K562 (cell line): ENCODE results near the gene RIPOR2. TPM values are rescaled to one million over a fixed set of nuclear protein-coding genes. Genes with fewer than 3 reads are reported as not detected.

Experiments
- ATAC-seq: fragments of 200-7000 bp; cut with Tn5 transposase; 3 replicates; pipeline ENCODE4 v1.9.1; 2020; ENCODE audit warnings: moderate library complexity
- BruUV-seq: library from RNA; stranded (reverse); fragments of 400-500 nt; replicated peaks from 2 replicates; lab custom pipeline; 2021; lab: Mats Ljungman, UMichigan
- CTCF ChIA-PET: fragments of 300-600 bp; formaldehyde crosslinking; extraction: SDS; loops from one replicate; lab custom pipeline; 2021; ENCODE audit warnings: low intra/inter-chr PET ratio; lab: Yijun Ruan, JAX
- POLR2A ChIA-PET: fragments of 300-600, 350-650 bp; sonication (Branson Sonifier 250); formaldehyde crosslinking; extraction: SDS; loops from one replicate; lab custom pipeline; 2021; ENCODE audit warnings: antibody characterized with exemption, inconsistent platforms; lab: Yijun Ruan, JAX
- DNase-seq, 4 experiments: peaks; one replicate each; pipeline versions ENCODE4 v3.0.0 to v3.0.0-alpha.2; 2011 to 2018; ENCODE audit warnings: low spot score in 3 of 4, mixed read lengths in 3 of 4; ENCODE audit errors: extremely low read depth in 1 of 4
- FAIRE-seq: peaks from 2 replicates; lab custom pipeline; 2011; peaks lifted over from hg19 to GRCh38; lab: Jason Lieb, UNC
- H2AFZ ChIP-seq: 2 replicates; pipeline ENCODE4 v1.6.0; 2011; ENCODE audit warnings: low read depth, low read length, control low read depth, inconsistent platforms
- H3K27ac ChIP-seq: fragments of 200-600 bp; 3 replicates; pipeline ENCODE4 v1.8.0; 2011; ENCODE audit warnings: low read depth, mild to moderate bottlenecking, control low read depth, inconsistent platforms, low read length, moderate library complexity, mixed read lengths; ENCODE audit errors: extremely low read depth
- H3K27me3 ChIP-seq, 2 experiments: fragments of 300-600 bp in 1 of 2; 2 replicates in 1 of 2; 3 replicates in 1 of 2; pipeline versions ENCODE4 v1.6.0 to v1.8.0; 2011; ENCODE audit warnings: inconsistent platforms in 2 of 2, low read length in 2 of 2, mild to moderate bottlenecking in 1 of 2, mixed read lengths in 1 of 2, moderate library complexity in 1 of 2; ENCODE audit not compliant: control insufficient read depth in 2 of 2, insufficient read depth in 2 of 2
- H3K36me3 ChIP-seq: fragments of 300-600 bp; 3 replicates; pipeline ENCODE4 v1.8.0; 2011; ENCODE audit warnings: mild to moderate bottlenecking, low read length, inconsistent platforms; ENCODE audit not compliant: control insufficient read depth, insufficient read depth
- H3K4me1 ChIP-seq, 2 experiments: fragments of 200-600 bp in 1 of 2; replicated peaks in 1 of 2; 2 replicates in 1 of 2; 3 replicates in 1 of 2; pipeline versions ENCODE4 v1.5.1 to v1.8.0; 2011; ENCODE audit warnings: inconsistent platforms in 2 of 2, low read length in 2 of 2, mild to moderate bottlenecking in 1 of 2, mixed read lengths in 1 of 2, moderate library complexity in 1 of 2; ENCODE audit not compliant: control insufficient read depth in 2 of 2, insufficient read depth in 2 of 2
- H3K4me2 ChIP-seq: 2 replicates; pipeline ENCODE4 v1.6.1; 2011; ENCODE audit warnings: low read length, control low read depth, inconsistent platforms, mixed read lengths; ENCODE audit not compliant: insufficient read depth
- H3K4me3 ChIP-seq: fragments of 200-600 bp; sonication (generic), shearing (Covaris generic); 2 replicates; pipeline ENCODE4 v1.5.1; 2016; ENCODE audit warnings: control low read depth, inconsistent platforms
- H3K79me2 ChIP-seq: fragments of 200-600 bp; 3 replicates; pipeline ENCODE4 v1.8.0; 2011; ENCODE audit warnings: low read length, inconsistent platforms; ENCODE audit not compliant: control insufficient read depth, insufficient read depth
- H3K9ac ChIP-seq, 2 experiments: 2 replicates each; pipeline versions ENCODE4 v1.6.0 to v1.6.1; 2011; ENCODE audit warnings: low read depth in 2 of 2, low read length in 2 of 2, control low read depth in 1 of 2, inconsistent platforms in 1 of 2, mild to moderate bottlenecking in 1 of 2, mixed read lengths in 1 of 2; ENCODE audit not compliant: insufficient read depth in 1 of 2
- H3K9me1 ChIP-seq: one replicate; pipeline ENCODE4 v1.6.0; 2011; ENCODE audit warnings: inconsistent platforms, mild to moderate bottlenecking, low read length, moderate library complexity; ENCODE audit not compliant: control insufficient read depth, insufficient read depth
- H3K9me3 ChIP-seq: replicated peaks from 2 replicates; pipeline ENCODE4 v1.5.1; 2011; ENCODE audit warnings: low read depth, low read length, inconsistent platforms; ENCODE audit not compliant: control insufficient read depth, insufficient read depth
- H4K20me1 ChIP-seq: replicated peaks from 2 replicates; pipeline ENCODE4 v1.6.1; 2011; ENCODE audit warnings: low read length, inconsistent platforms, mixed read lengths; ENCODE audit not compliant: control insufficient read depth, insufficient read depth
- HOMEZ ChIP-seq: fragments of 250-450 bp; sonication (Bioruptor Pico); IDR thresholded peaks from 2 replicates; pipeline ENCODE4 v1.4.0; 2020; ENCODE audit warnings: mild to moderate bottlenecking, moderate library complexity
- MBD1 ChIP-seq: fragments of 250-450 bp; sonication (Bioruptor Pico); IDR thresholded peaks from 2 replicates; pipeline ENCODE4 v1.8.0; 2022; ENCODE audit warnings: inconsistent platforms
- SMARCC2 ChIP-seq: fragments of 450-650 bp; IDR thresholded peaks from 2 replicates; pipeline ENCODE4 v1.6.1; 2017; ENCODE audit warnings: antibody characterized with exemption, moderate library complexity, mild to moderate bottlenecking, low read depth
- SMC3 ChIP-seq: conservative IDR thresholded peaks from 2 replicates; pipeline ENCODE4 v1.6.1; 2011; ENCODE audit warnings: low read depth, low read length, improper control_type of control experiment; ENCODE audit not compliant: insufficient read depth
- TCF7L2 ChIP-seq: fragments of 150-350 bp; IDR thresholded peaks from 2 replicates; pipeline ENCODE4 v1.6.1; 2016; ENCODE audit warnings: low read depth, mild to moderate bottlenecking, low read length, moderate library complexity
- TEAD1 ChIP-seq, 2 experiments: fragments of 450-650 bp in 1 of 2; sonication (generic) in 1 of 2; formaldehyde crosslinking; IDR thresholded peaks; 2 replicates each; pipeline versions ENCODE4 v1.4.0 to v1.8.0; 2020 to 2022; ENCODE audit warnings: mild to moderate bottlenecking in 2 of 2, missing genetic modification reagents in 1 of 2
- ZNF146 ChIP-seq: IDR thresholded peaks from one replicate; pipeline ENCODE4 v1.6.1; 2018; ENCODE audit warnings: missing compliant biosample characterization; ENCODE audit not compliant: unreplicated experiment
- ZNF24 ChIP-seq: fragments of 450-650 bp; IDR thresholded peaks from 2 replicates; pipeline ENCODE4 v1.6.1; 2016
- WGBS: fragments of 100-300 bp; shearing (Covaris generic); methylation state at CpG from one replicate; pipeline ENCODE4 v1.1.6; 2016; ENCODE audit warnings: low coverage, mixed read lengths; ENCODE audit not compliant: insufficient coverage; ENCODE audit errors: missing lambda C conversion rate; 5-methylcytosine and 5-hydroxymethylcytosine counted together
- in situ Hi-C: fragments of 300-500 bp; cut with MboI; formaldehyde crosslinking; loops from 4 replicates; pipeline ENCODE4 v1.15.0; 2018; ENCODE audit warnings: inconsistent platforms, mixed read lengths
- intact Hi-C: fragments of 100-400 bp; cut with micrococcal nuclease; formaldehyde crosslinking; loops from 2 replicates; pipeline ENCODE4 v1.14.2; 2022
- polyA plus RNA-seq, 8 experiments: library from polyadenylated mRNA; depleted of rRNA in 4 of 8; stranded (reverse) in 5 of 8; unstranded in 3 of 8; fragments of >200 nt; fragmentation: Nextera tagmentation in 2 of 8; fragmentation: Illumina TruSeq in 1 of 8; extraction: Ambion mirVana in 2 of 8; extraction: Trizol in 1 of 8; gene quantifications; 2 replicates each; pipeline versions ENCODE4 v1.2.1 to v1.2.3, GENCODE V29; 2011 to 2014; ENCODE audit warnings: inconsistent platforms in 1 of 8, missing spikeins in 1 of 8
- total RNA-seq, 7 experiments: library from RNA; depleted of rRNA in 6 of 7; stranded (reverse); fragments of >200 nt in 6 of 7; fragmentation: Illumina TruSeq in 2 of 7; extraction: Trizol in 2 of 7; gene quantifications; 2 replicates each; pipeline versions ENCODE4 v1.2.1 to v1.2.3, GENCODE V29; 2011 to 2021; ENCODE audit warnings: low replicate concordance in 1 of 7

RIPOR2 gene
- total and polyA plus RNA-seq, 9 of the 15 experiments (the other 6 are each of a cell fraction or from before 2014, with no cell fraction given): 0.04 to 1.0 (median 0.47) TPM; not detected in 2

GRCh38 chr6:24818346-24818745 is 117.4 kb downstream of the RIPOR2 start:
- Histone ChIP-seq H3K9me1 (no peaks in the 10 kb centered on the region), H2AFZ (no peak overlapping the region), H3K4me2 (no peak overlapping the region), H3K27ac (no peak overlapping the region), H3K9me3 (no peaks in the 10 kb centered on the region), H3K4me1 (no peaks in the 10 kb centered on the region), H3K4me3 (no peak overlapping the region), H3K27me3 (peaks cover 2 to 4% of the 10 kb centered on the region in 2 experiments; a peak in 2 of 5 replicates), H3K36me3 (no peaks in the 10 kb centered on the region), H4K20me1 (no peaks in the 10 kb centered on the region), H3K9ac (no peak overlapping the region), H3K79me2 (no peaks in the 10 kb centered on the region)
- ATAC-seq: no peak
- in situ Hi-C loops: no loop called here
- 7% methylated on average over 2 of the region's 2 CpGs for WGBS
- DNase-seq: no peak
- ChIA-PET CTCF (no interaction called here), POLR2A (interaction anchor here (0.7 to 2.3 kb wide), 4 partner anchors 8 to 183 kb away, joined by 3 to 9 read pairs (median 5); no protein-coding TSS in a partner anchor)
- TF ChIP-seq HOMEZ (CRISPR knock-in tag) (no peak), ZNF24 (no peak)
- FAIRE-seq: no peak
- BruUV-seq: no TSS peak
- intact Hi-C loops: no loop called here

- H3K9me1 ChIP-seq: no peaks in the 10 kb centered on the region
- no peak overlapping the region for H3K4me2 ChIP-seq
- 0% methylated on average over 3 of the region's 3 CpGs for WGBS
- intact Hi-C loops: no loop called here
- ATAC-seq (no peak), DNase-seq (no peak), FAIRE-seq (no peak)
- H3K27ac ChIP-seq: no peak overlapping the region
- ChIA-PET POLR2A (interaction anchor here (0.7 to 2.0 kb wide), 2 partner anchors 9 to 1007 kb away, joined by 3 to 7 read pairs; no protein-coding TSS in a partner anchor), CTCF (no interaction called here)
- no peaks in the 10 kb centered on the region for H3K4me1 ChIP-seq
- in situ Hi-C loops: no loop called here
- no peaks in the 10 kb centered on the region for H3K79me2 ChIP-seq
- no TSS peak for BruUV-seq
- no peak overlapping the region for H3K9ac ChIP-seq
- no peak overlapping the region for H2AFZ ChIP-seq
- no peaks in the 10 kb centered on the region for H4K20me1 ChIP-seq
- no peaks in the 10 kb centered on the region for H3K36me3 ChIP-seq
- H3K27me3 ChIP-seq: peaks cover 7 to 11% of the 10 kb centered on the region in 2 experiments; a peak in 3 of 5 replicates
- no peaks in the 10 kb centered on the region for H3K9me3 ChIP-seq
- no peak overlapping the region for H3K4me3 ChIP-seq
- TF ChIP-seq SMARCC2: no peak
- no peak for TF ChIP-seq TCF7L2
- no peak for TF ChIP-seq MBD1 (CRISPR knock-in tag)
- TF ChIP-seq ZNF146 (CRISPR knock-in tag): no peak
- TF ChIP-seq TEAD1 (CRISPR knock-in tag; IDR thresholded peaks at IDR 0.05): no peak
- no peak for TF ChIP-seq SMC3
Measured at GRCh38 chr6:24809728-24810127, 126.0 kb downstream of the RIPOR2 start.
